ENCODE measurements around the gene UBE2E2.

UBE2E2 gene

DNA sequence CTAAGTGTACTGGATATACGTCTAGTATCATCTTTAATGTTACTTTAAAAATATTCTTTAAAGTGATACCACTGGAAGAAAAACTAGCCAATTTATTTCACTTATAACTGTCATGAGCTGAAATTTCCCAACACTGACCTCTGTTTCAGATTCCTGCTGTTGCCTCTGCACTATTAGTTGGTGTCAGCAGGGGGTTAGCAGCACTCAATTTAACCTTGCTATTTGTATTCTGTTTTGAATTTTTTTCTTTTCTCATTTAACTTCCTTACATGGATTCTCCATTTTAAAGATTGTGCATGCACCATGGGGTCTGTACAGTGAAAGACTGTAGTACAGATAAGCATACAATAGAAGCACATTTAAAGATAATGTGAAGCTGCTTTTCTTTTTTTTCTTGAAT lies 169.2 kb downstream of the UBE2E2 start:
- no peak for DNase-seq (ENCODE audit: low read depth)
- no peak overlapping the region for H3K4me3 ChIP-seq (ENCODE audit: low read depth, low read length)
- TF ChIP-seq, protein P1, sequence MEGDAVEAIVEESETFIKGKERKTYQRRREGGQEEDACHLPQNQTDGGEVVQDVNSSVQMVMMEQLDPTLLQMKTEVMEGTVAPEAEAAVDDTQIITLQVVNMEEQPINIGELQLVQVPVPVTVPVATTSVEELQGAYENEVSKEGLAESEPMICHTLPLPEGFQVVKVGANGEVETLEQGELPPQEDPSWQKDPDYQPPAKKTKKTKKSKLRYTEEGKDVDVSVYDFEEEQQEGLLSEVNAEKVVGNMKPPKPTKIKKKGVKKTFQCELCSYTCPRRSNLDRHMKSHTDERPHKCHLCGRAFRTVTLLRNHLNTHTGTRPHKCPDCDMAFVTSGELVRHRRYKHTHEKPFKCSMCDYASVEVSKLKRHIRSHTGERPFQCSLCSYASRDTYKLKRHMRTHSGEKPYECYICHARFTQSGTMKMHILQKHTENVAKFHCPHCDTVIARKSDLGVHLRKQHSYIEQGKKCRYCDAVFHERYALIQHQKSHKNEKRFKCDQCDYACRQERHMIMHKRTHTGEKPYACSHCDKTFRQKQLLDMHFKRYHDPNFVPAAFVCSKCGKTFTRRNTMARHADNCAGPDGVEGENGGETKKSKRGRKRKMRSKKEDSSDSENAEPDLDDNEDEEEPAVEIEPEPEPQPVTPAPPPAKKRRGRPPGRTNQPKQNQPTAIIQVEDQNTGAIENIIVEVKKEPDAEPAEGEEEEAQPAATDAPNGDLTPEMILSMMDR (IDR thresholded peaks at IDR 0.05; ENCODE audit: low read depth, low read length, missing control alignments), result no peak

DNA sequence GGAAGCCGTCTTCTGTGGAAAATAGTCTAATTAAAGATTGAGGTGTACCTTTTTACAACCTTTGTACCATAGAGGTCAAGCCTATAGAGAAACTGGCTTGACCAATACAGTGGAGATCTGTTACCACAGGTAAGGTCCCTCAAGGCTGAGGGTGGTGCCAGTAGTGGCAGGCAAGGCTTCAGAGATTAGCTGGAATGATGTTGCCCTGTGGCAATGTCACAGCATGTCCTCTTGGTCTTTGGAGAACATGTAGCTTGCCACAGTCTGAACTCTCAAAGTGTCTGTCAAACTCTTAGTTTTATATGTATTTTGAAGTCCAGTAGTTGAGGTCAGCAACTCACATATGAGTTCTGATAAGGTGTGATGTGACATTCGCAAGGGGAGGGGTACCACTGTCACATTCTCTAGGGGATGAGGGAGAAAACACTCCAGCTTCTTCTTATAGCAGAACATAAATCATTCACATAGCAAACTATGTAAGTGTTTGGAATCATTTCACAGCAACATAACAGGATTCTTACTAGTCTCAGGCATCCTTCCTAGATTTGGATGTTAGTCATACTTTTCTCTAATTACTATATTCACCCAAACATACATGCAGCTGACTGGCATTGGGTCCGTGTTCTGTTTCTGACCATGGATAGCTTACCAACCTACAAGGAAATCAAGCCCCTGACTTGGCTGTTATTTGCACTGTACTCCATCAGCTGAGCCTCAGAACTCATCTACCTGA lies 173.6 kb downstream of the UBE2E2 start:
- DNase-seq (ENCODE audit: low read depth), result no peak
- H3K4me3 ChIP-seq (ENCODE audit: low read depth, low read length), result no peak overlapping the region
- TF ChIP-seq, protein P1 (IDR thresholded peaks at IDR 0.05; ENCODE audit: low read depth, low read length, missing control alignments), result no peak

DNA sequence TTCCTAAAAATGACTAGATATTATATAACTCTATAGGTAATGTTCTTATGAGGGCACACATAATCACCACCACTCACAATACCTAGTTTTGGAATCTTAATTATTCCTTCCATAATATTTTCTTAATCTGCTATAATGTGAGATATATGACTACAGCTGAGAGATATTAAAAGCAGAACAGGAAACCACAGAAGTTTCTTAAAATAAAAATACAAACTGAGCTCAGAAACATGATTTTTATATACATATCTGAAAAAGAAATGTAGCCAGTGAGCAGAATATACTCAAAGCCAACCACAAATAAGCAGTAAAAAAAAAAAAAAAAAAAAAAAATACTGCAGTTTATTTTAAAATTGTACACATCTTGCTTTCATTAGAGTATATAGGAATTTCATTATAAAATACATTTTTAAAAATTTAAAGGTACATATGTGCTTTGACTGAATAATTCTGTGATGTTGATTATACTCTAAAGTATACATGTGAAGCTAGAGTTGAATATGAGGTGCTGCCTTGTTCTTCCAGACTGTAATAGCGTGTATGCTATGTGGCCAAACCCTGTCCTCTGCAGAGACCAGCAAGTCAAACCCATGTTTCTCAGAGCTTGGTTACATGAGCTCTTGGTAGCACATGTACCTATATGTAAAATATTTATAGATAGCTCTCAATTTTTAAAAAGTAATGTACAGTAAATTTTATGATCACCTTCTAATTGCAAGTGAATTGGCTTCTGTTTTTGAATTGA lies 175.0 kb downstream of the UBE2E2 start:
- no peak overlapping the region for H3K4me3 ChIP-seq (ENCODE audit: low read depth, low read length)
- TF ChIP-seq, protein P1 (IDR thresholded peaks at IDR 0.05; ENCODE audit: low read depth, low read length, missing control alignments), result no peak
- DNase-seq (ENCODE audit: low read depth), result no peak

DNA sequence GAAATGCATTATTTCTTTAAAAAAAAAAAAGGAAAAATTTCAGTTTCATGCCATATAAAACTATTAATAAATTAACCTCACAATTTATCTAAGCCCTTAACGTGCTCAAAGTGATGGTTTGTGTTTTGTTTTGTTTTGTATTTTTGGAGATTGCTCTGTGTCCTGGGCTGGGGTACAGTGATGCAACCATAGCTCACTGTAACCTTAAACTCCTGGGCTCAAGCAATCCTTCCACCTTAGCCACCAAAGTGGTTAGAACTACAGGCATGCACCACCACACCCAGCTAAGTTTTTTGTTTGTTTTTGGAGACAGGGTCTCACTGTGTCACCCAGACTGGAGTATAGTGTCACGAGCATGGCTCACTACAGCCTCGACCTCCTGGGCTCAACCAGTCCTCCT lies 180.7 kb downstream of the UBE2E2 start:
- DNase-seq (ENCODE audit: low read depth), result no peak
- no peak overlapping the region for H3K4me3 ChIP-seq (ENCODE audit: low read depth, low read length)
- TF ChIP-seq, protein P1 (IDR thresholded peaks at IDR 0.05; ENCODE audit: low read depth, low read length, missing control alignments), result no peak

DNA sequence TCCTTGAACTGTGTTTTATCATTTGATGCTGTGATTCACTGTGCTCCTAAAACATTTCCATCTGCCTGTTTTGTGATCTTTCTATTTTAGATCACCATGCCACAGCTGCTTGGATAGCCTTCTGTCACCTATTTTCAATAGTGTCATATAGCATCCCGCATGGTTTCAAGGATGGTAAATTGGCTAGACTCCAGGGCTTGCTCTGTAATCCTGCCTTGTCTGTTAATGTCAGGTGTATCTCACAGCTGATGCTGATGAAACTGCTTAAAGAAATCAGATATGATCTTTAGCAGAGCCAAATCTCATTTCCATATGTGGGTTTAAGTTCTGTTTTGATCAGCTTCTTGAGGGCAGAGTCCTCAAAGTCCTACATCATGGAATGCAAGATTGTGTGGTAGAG lies 182.2 kb downstream of the UBE2E2 start:
- no peak overlapping the region for H3K4me3 ChIP-seq (ENCODE audit: low read depth, low read length)
- no peak for DNase-seq (ENCODE audit: low read depth)
- TF ChIP-seq, protein P1 (IDR thresholded peaks at IDR 0.05; ENCODE audit: low read depth, low read length, missing control alignments), result no peak

DNA sequence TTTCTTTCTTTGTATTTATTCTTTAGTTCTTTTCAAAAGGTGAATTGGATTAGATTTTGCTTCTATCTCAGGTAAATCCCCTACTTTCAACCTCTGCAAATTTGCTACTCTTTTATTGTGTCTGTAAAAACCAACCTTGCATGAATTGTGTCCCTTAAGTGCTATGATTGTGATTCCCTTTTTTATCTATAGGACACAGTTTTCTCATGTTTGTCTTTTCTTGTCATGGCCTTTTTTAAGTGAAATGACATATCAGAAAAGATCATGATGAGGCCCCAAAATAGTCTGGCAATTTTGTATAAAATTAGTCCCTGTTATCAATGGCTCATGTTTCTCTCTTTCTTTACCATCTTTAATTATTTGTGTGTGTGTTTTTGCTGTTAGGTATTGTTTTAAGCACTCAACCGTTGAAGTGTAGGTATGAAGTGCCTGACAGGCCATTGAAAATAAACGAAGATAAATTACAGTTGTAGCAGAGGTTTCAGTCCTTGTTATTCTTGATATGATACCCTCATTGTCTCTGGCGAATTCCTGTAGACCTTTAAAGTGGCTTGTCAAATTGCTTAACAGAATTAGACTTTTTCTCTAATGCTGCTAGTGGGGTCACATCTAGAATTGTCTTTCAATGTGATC lies 184.3 kb downstream of the UBE2E2 start:
- TF ChIP-seq, protein P1 (IDR thresholded peaks at IDR 0.05; ENCODE audit: low read depth, low read length, missing control alignments), result no peak
- DNase-seq (ENCODE audit: low read depth), result no peak
- H3K4me3 ChIP-seq (ENCODE audit: low read depth, low read length), result no peak overlapping the region
